Loucy (cell line): ENCODE data around the gene TPK1.

Experiments
- H2AFZ ChIP-seq: fragments of 200-600 bp; sonication (generic); 2 replicates; pipeline ENCODE4 v1.6.0; 2016; ENCODE audit warnings: antibody characterized with exemption, mild to moderate bottlenecking, low read length, moderate library complexity
- H3F3A ChIP-seq: fragments of 200-600 bp; 2 replicates; pipeline ENCODE4 v1.6.0; 2016; ENCODE audit warnings: antibody characterized with exemption, low read depth, mild to moderate bottlenecking
- H3K27me3 ChIP-seq: fragments of 200-600 bp; sonication (generic); 2 replicates; pipeline ENCODE4 v1.6.1; 2014; ENCODE audit warnings: low read length, mild to moderate bottlenecking; ENCODE audit not compliant: insufficient read depth, poor library complexity, severe bottlenecking
- H3K36me3 ChIP-seq: fragments of 200-600 bp; sonication (generic); 2 replicates; pipeline ENCODE4 v1.6.1; 2016; ENCODE audit warnings: low read length; ENCODE audit not compliant: insufficient read depth
- H3K4me1 ChIP-seq: fragments of 200-600 bp; sonication (generic); 2 replicates; pipeline ENCODE4 v1.5.1; 2014; ENCODE audit warnings: low read length, mild to moderate bottlenecking; ENCODE audit not compliant: insufficient read depth, poor library complexity, severe bottlenecking
- H3K4me2 ChIP-seq: fragments of 200-600 bp; sonication (generic); 2 replicates; pipeline ENCODE4 v1.6.0; 2014; ENCODE audit warnings: antibody characterized with exemption, low read length, low read depth, mild to moderate bottlenecking; ENCODE audit not compliant: poor library complexity, severe bottlenecking
- H3K4me3 ChIP-seq: fragments of 200-600 bp; sonication (generic); 2 replicates; pipeline ENCODE4 v1.5.1; 2014; ENCODE audit warnings: low read length, mild to moderate bottlenecking, mixed read lengths; ENCODE audit not compliant: poor library complexity, severe bottlenecking
- H3K79me2 ChIP-seq: fragments of 200-600 bp; sonication (generic); 2 replicates; pipeline ENCODE4 v1.6.1; 2014; ENCODE audit warnings: low read length; ENCODE audit not compliant: insufficient read depth
- H3K9ac ChIP-seq: fragments of 200-600 bp; sonication (generic); 2 replicates; pipeline ENCODE4 v1.6.0; 2014; ENCODE audit warnings: mild to moderate bottlenecking, low read depth, low read length, moderate library complexity; ENCODE audit not compliant: poor library complexity, severe bottlenecking
- H3K9me2 ChIP-seq: fragments of 200-600 bp; sonication (generic); replicated peaks from 2 replicates; pipeline ENCODE4 v1.6.1; 2016; ENCODE audit warnings: low read depth, low read length, mixed read lengths
- H3K9me3 ChIP-seq: fragments of 200-600 bp; sonication (generic); 2 replicates; pipeline ENCODE4 v1.6.1; 2014; ENCODE audit warnings: mild to moderate bottlenecking, antibody characterized with exemption, low read length, low read depth; ENCODE audit not compliant: insufficient read depth
- H4K20me1 ChIP-seq: fragments of 200-600 bp; sonication (generic); 2 replicates; pipeline ENCODE4 v1.6.0; 2014; ENCODE audit warnings: antibody characterized with exemption, low read length, mild to moderate bottlenecking; ENCODE audit not compliant: insufficient read depth, poor library complexity, severe bottlenecking
- EZH2phosphoT487 ChIP-seq: fragments of 200-600 bp; IDR thresholded peaks from 2 replicates; pipeline ENCODE4 v1.6.1; 2018; ENCODE audit warnings: antibody characterized with exemption, mild to moderate bottlenecking, moderate library complexity, borderline replicate concordance
- TF ChIP-seq, protein P1 (sequence below): fragments of 200-600 bp; sonication (generic); conservative IDR thresholded peaks from 2 replicates; pipeline ENCODE4 v1.5.1; 2014; ENCODE audit warnings: mild to moderate bottlenecking, antibody characterized with exemption, low read length

TPK1 gene

DNA sequence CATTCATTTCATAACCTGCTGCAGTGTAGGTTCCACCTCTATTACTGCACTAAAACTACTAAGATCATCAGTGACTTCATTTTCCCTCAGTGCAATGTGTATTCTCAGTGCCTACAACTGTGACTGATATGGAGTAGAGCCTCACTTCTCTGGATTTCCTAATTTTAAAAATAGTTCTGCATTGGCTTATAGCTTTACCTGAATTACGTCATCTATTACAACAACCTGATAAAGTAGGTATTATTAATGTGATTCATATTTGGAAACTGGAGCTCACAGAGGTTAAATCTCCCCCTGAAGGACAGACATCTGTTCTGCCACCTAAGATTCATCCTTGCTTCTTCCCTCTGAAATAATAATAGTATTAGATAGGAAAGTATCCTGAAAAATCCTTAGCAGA lies 361.5 kb downstream of the TPK1 start:
- Histone ChIP-seq H2AFZ (no peak overlapping the region), H3K79me2 (no peaks in the 10 kb centered on the region), H4K20me1 (no peaks in the 10 kb centered on the region), H3K9ac (no peak overlapping the region), H3K4me2 (no peak overlapping the region), H3K9me2 (no peaks in the 10 kb centered on the region), H3K4me1 (no peaks in the 10 kb centered on the region), H3K36me3 (no peaks in the 10 kb centered on the region), H3K27me3 (no peaks in the 10 kb centered on the region), H3F3A (no peaks in the 10 kb centered on the region), H3K4me3 (no peak overlapping the region), H3K9me3 (no peaks in the 10 kb centered on the region)
- TF ChIP-seq EZH2phosphoT487: no peak
- TF ChIP-seq, protein P1, sequence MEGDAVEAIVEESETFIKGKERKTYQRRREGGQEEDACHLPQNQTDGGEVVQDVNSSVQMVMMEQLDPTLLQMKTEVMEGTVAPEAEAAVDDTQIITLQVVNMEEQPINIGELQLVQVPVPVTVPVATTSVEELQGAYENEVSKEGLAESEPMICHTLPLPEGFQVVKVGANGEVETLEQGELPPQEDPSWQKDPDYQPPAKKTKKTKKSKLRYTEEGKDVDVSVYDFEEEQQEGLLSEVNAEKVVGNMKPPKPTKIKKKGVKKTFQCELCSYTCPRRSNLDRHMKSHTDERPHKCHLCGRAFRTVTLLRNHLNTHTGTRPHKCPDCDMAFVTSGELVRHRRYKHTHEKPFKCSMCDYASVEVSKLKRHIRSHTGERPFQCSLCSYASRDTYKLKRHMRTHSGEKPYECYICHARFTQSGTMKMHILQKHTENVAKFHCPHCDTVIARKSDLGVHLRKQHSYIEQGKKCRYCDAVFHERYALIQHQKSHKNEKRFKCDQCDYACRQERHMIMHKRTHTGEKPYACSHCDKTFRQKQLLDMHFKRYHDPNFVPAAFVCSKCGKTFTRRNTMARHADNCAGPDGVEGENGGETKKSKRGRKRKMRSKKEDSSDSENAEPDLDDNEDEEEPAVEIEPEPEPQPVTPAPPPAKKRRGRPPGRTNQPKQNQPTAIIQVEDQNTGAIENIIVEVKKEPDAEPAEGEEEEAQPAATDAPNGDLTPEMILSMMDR: no peak

DNA sequence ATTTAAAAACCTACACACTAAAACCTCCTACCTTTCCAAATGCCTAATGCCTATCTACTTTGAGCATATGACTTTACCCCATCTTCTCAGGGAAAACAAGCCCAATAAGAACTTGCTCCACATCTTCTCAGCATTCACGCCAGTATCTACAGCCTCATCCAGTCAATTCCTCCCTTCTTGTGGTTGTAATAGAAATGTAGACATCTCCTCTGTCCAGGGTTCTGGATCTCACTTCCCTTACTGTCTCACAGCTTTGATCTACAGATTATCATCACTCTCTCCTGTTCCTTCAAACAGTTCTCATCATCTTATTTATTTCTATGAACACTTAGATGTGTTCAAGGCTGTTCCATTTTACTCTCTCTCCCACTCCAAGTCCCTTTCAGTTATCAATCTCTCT lies 361.9 kb downstream of the TPK1 start:
- no peaks in the 10 kb centered on the region for H3K79me2 ChIP-seq
- no peaks in the 10 kb centered on the region for H3K27me3 ChIP-seq
- H3K9me3 ChIP-seq: no peaks in the 10 kb centered on the region
- no peaks in the 10 kb centered on the region for H3K36me3 ChIP-seq
- H3K9ac ChIP-seq: no peak overlapping the region
- H3F3A ChIP-seq: no peaks in the 10 kb centered on the region
- no peaks in the 10 kb centered on the region for H4K20me1 ChIP-seq
- no peak overlapping the region for H3K4me3 ChIP-seq
- TF ChIP-seq, protein P1: no peak
- TF ChIP-seq EZH2phosphoT487: no peak
- H2AFZ ChIP-seq: no peak overlapping the region
- H3K4me2 ChIP-seq: no peak overlapping the region
- no peaks in the 10 kb centered on the region for H3K4me1 ChIP-seq
- H3K9me2 ChIP-seq: no peaks in the 10 kb centered on the region

DNA sequence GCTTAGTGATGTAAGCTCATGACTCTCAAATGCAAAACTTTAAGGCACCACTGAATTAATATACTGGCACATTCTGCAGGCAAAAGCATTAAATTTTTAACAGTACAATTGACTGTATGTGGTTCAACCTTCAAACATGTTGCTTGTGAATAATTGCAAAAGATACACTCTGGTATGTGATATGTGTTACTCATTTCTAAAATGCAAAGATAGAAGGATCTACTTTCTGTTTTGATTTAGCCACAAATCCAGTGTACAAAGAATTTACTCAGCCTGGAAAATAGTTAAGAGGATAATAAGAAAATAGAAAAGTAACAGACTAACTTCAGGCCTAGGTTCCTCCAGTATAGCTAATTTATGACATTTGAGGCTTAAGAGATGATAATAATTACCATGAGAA lies 365.8 kb downstream of the TPK1 start:
- Histone ChIP-seq H3F3A (no peaks in the 10 kb centered on the region), H3K27me3 (no peaks in the 10 kb centered on the region), H2AFZ (no peak overlapping the region), H3K36me3 (no peaks in the 10 kb centered on the region), H3K4me3 (no peak overlapping the region), H3K79me2 (no peaks in the 10 kb centered on the region), H3K9me2 (no peaks in the 10 kb centered on the region), H3K9me3 (no peaks in the 10 kb centered on the region), H3K4me1 (no peaks in the 10 kb centered on the region), H4K20me1 (no peaks in the 10 kb centered on the region), H3K9ac (no peak overlapping the region), H3K4me2 (no peak overlapping the region)
- TF ChIP-seq EZH2phosphoT487: no peak
- TF ChIP-seq, protein P1: no peak
